ENCODE data around the gene LGI4.

DNA sequence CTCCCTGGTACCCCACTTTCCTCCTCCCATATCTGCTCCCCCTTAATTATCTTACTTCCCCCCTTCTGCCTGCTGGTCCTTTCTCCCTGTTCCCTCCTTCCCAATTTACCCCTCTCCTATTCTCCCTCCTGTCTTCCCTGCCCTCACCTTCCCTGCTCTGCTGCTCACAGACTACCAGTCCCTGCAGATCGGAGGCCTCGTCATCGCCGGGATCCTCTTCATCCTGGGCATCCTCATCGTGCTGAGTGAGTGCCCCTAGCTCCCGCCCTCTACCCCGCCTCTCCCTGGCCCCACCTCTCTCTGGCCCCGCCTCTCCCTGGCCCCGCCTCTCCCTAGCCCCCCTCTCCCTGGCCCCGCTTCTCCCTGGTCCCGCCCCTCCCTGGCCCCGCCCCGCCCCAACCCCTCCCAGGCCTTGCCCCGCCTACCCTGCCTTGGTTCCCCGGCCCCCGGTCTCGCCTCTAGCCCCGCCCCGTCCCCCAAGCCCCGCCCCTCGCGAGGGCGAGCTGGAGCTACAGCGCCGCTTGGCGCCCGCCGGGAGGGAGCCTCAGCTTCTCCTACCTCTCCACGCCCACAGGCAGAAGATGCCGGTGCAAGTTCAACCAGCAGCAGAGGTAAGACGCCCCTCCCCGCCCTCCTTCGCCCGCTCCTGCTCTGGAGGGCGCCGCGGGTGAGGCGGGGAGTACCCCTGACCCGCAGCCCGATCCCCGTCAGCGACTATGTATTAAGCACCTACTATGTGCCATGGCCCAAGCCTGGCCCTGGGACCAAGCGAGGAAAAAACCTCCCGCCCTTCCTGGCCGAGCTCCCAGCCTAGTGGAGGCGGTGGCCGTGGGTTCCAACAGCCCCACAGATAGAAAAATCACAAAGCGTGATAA is 6.3 kb upstream of the LGI4 start:
- TF ChIP-seq, protein P1, sequence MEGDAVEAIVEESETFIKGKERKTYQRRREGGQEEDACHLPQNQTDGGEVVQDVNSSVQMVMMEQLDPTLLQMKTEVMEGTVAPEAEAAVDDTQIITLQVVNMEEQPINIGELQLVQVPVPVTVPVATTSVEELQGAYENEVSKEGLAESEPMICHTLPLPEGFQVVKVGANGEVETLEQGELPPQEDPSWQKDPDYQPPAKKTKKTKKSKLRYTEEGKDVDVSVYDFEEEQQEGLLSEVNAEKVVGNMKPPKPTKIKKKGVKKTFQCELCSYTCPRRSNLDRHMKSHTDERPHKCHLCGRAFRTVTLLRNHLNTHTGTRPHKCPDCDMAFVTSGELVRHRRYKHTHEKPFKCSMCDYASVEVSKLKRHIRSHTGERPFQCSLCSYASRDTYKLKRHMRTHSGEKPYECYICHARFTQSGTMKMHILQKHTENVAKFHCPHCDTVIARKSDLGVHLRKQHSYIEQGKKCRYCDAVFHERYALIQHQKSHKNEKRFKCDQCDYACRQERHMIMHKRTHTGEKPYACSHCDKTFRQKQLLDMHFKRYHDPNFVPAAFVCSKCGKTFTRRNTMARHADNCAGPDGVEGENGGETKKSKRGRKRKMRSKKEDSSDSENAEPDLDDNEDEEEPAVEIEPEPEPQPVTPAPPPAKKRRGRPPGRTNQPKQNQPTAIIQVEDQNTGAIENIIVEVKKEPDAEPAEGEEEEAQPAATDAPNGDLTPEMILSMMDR (IDR thresholded peaks at IDR 0.05) = peak in 1 of 3 experiments; percentile 11
- TF ChIP-seq POLR2A (IDR thresholded peaks at IDR 0.05) = no peak
